Epidermal melanocyte (primary cell): ENCODE measurements around the gene PGC.

Experiments used
- DNase-seq: peaks from one replicate; pipeline ENCODE4 v3.0.0; 2011; ENCODE audit warnings: low spot score; ENCODE audit not compliant: insufficient read length

Gene PGC

GRCh38 chr6:41746107-41746506, 1.1 kb downstream of the PGC start:
- no peak for DNase-seq

DNA sequence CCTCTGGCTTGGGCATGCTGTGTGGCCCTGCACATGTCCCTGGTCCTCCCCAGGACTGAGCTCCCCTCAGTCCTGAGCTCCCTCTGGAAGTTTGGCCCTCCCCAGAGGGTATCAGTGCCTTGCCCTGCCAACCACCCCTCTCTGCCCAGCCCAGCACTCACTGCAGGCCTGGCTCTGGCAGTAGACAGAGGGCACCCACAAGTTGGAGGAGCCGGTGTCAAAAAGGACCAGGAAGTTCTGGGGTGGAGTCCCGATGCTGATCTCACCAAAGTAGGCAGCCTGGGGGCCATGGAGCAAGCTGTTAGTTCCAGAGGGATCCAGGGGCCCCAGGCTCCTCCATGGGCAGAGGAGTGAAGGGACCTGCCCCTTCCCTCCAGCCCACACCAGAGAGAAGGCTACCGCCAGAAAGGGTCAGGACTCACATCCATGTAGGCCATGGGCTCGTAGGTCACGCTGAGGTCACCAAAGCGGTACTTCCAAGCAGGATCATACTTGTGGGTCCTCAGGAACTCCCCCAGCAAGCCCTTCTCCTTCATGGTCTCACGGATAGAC, 2.9 kb downstream of the PGC start:
- no peak for DNase-seq

DNA sequence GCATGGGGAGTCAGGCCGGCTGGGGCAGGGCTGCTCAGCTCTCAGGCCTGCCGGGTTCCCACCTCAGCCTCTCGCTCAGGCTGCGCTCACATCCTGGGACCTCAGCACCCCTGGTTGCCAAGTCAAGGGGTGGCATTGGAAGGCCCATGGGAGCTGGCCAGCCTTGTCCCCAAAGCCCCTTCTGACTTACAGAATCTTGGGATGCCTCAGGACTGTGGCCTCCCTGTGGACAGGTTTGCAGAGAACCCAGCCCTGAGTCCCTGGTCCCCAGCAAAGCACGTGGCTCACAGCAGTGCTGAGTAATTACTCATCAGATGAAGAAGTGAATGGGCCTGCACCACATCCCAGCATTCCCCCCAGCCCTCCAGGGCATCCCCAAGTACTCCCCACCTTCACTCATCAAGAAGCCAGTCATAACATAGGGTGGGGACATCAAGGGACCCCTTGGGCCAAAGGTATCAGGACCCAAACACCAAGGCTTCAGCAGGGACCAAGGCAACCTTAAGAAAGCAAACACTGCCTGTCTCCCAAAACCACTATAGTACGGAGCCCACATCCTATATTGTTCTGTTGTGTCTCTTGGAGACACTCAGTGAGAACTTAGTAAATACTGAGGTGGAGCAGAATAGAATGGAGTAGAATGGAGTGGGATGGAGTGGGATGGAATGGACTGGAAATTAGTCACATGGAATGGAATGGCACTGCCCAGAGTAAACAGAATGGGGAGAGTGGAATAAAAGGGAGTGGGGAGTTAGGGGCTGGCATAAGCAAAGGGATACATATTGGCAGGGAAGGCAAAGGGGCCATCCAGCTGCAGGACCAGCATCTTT, 3.6 kb downstream of the PGC start:
- no peak for DNase-seq

DNA sequence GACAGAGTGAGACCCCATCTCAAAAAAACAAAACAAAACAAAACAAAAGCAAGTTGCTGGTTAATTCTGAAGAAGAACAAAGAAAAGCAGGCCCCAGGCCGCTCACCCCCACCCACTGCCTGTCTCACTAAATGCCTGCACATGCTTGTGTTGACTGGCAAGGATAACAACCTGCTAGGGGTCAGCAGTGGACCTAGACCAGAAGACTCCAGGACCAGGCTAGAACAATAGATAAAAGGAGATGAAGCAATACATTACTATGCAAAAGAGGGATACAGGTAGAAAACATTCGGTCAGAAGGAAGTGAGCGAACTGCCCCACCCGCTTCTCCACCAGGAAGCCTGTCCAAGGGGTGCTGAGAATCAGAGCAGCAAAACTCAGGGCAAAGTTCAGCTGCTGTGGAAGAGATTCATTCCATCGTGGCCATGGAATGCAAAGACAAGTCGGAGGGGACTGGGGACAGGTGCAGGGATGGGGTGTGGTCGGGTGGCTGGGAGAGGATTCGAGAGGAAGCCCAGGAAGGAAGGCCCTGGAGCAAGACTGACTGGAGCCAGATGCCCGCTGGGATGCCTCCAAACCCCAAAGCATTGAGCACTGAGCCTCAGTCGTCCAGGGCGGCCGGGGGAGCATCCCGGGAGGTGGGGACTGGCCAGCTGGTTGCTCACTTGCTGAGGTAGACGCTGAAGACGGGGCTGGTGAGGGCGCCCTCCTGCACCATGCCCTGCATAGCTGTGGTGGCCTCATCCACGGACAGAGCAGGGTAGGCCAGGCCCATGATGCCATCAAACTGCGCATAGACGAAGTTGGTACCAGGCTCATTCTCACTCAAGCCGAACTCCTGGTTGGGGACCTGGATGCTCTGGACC, 5.3 kb downstream of the PGC start:
- no peak for DNase-seq

- DNase-seq = no peak
These were observed 6.6 kb downstream of the PGC start for GRCh38 chr6:41740366-41741162.

DNA sequence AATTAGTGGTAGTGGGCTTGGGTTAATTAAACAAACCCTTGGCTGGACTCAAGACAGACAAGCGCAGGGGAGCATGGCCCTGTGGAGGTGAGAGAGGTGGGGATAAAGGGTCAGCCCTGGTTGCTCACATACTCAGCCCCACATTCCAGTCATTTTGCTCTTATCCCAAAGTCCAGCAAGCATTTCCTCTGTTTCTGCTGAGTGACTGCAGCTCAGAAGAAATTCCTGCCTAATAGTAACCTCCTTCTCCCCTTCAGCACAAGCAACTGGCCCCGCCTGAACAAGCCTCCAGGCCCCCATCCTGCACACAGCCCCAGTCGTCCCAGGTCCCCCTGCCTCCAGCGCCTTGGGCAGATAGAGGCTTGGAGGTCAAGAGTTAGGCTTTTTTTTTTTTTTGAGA, 8.2 kb downstream of the PGC start:
- no peak for DNase-seq

DNA sequence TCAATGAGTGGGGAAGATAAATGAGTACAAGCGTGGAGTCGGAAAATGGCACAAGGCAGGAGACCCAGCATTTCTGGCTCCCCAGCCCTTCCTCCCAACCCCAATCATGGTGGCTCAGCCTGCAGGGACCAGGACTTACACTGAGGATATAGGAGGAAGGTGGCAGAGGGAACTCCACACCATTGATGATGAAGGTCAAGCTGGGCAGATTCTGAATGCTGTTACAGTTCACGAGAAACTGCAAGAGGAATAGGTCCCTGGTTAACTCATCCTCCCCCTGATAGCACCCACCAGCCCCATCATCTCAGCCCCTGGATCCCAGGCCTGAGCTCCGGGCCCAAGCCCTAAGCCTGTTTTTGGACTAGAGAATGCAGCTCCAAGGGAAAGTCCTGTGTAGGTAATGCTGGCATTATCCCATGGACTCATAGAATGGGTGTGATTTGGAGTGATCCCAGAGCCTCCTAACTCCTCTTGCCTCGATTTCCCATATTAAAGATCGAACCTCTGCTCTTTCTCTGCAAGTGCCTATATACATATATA, 9.5 kb downstream of the PGC start:
- no peak for DNase-seq

DNA sequence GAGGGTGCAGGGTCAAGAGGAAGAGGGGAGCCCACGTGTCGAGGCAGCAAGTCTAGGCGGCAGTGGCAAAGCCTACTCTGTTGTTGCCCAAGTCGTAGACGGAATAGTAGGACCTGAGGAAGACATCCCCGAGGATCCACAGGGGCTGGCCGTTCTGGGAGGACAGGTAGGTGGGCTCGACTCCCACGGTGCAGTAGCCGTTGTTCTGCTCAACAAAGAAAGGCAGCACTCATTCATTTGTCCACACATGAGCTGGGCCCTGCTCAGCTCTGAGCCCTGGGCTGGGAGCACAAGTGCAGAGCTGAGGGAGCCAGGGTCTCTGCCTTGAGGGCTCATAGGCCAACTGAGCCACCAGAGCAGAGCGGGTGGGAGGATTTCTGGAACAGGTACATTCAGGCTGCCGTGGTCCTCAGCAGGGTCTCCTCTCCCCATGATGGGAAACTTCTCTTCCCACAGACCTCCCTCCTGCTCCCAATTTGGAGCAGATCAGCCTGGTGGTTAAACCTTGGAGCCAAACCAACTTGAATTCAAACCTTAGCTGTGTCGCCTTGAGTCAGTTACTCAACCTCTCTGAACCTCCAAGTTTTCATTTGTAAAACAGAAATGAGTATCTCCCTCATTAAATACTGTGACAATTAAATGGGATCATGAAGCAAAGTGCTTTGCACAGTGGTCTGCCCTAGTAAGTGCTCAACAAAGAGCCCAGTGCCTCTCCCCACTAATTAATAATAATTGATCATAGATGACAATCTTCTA, 10.2 kb downstream of the PGC start:
- no peak for DNase-seq

GRCh38 chr6:41736186-41736733, 10.9 kb downstream of the PGC start:
- DNase-seq = no peak

DNA sequence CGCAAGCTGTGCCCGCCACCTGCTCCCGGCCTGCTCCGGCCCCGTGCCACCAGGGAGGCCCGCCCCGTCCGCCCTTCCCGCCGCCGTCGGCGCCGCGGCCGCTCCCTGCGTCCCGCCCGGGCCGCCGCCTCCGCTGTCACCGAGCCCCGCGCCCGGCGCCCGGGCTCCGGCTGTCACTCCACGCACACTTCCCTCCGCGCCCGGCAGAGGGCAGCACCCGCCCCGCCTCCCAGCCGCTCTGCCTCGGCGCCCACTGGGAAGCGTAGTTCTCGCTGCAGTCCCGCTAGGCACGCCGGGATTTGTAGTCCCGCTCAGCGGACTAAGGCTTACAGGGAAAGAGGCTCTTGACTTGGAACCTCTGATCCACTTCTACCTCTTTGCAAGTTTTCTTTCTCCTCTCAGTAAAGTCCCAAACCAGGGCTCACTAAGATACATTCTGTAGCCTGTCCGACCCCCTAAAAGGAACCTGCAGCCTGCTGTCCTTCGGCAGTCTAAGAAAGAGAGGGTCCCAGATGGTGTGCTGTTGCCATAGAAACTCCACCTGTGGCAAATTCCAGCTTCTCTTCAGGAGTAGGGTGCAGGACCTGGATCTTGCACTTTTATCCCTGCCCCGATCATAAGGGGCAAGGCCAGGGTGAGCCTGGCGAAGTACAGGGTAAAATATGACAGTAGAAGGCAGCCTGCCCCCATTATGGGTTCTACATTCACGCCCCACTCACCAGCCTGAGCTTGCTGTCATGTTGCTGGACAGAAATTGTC, 11.6 kb downstream of the PGC start, which contains the start of gene TFEB:
TFEB (minus strand) TSS at position 182 of the 759 bp plus-strand sequence. CDS start 44,395 bp downstream, outside the sequence.
- DNase-seq = peak; percentile 98

DNA sequence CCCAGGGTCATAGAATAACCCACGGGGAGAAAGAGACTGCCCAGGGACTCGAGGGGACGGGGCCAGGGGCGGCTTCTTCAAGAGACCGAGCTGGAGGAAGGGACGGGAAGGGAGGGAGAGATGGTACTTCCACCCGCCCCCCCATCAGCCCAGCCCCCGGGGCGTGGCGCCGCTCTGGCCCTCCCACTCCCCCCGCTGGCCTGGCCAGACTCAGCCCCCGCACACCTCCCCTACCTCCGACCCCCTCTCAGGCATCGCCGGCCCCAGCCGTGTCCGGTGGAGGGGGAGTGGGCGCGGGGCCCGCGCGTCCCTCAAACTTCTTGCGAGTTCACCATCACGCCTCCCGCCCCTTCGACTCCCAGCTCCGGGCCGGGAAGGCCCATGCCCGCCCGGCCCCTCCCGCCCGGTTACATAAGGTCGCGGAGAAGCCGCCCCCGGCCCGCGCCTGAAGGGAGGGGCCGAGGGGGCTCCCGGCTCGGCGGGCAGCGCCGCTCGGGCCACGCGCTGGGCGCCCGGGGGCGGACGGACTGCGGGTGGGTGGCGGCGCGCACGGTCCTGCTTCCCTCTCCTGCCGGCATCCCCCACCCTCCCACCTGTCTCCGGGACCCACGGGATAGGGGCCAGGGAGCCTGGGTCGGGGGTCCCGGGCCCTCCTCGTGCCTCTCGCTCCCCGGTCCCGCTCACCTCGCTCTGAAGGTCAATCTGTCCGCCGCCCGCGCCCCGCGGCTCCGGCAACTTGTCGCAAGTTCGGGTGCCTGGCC, 12.4 kb downstream of the PGC start:
- peak; percentile 80 for DNase-seq

- peak; percentile 75 for DNase-seq
These were observed 13.2 kb downstream of the PGC start for GRCh38 chr6:41733707-41734665.

GRCh38 chr6:41733360-41733706, 13.9 kb downstream of the PGC start:
- no peak for DNase-seq

- DNase-seq = no peak
These were observed 14.4 kb downstream of the PGC start for GRCh38 chr6:41732591-41733359.

DNA sequence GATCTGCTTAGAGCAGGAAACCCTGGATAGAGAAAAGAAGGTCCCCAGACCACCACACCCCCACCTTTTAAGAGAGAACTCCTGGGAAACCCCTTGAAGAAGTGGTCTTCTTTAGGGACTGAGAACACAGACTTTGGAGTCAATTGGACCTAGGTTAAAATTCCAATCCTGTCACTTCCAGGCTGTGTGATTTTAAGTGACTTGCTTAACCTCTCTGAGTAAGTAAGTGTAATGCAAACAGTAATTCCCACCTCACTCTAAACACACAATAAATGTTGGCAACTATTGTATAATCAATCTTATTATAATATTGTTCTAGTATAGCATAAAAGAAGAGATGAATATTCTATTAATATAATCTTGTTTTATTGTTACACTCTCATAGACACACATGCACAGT, 15.0 kb downstream of the PGC start:
- no peak for DNase-seq

GRCh38 chr6:41731561-41732086, 15.6 kb downstream of the PGC start:
- no peak for DNase-seq
